Islet precursor cell (in vitro differentiated cells): ENCODE data around the gene RTEL1.
A peak's percentile ranks its signal among the peaks of the same experiment; 100 is the strongest.
"Not testable (repeated sequence)": the region's sequence is repeated elsewhere in the genome, so short reads cannot be mapped to it uniquely, and the experiment has no call there.

ENCODE experiments used
- DNase-seq: peaks from one replicate; pipeline ENCODE4 v3.0.0-alpha.2; 2018

Gene RTEL1

GRCh38 chr20:63627751-63628245 is 30.3 kb upstream of the RTEL1 start:
- no peak for DNase-seq

GRCh38 chr20:63628246-63628975 is 29.7 kb upstream of the RTEL1 start:
- DNase-seq, result no peak

GRCh38 chr20:63630956-63631355 is 27.2 kb upstream of the RTEL1 start:
- DNase-seq, result not testable (repeated sequence)

- DNase-seq, result not testable (repeated sequence)
These were observed 26.7 kb upstream of the RTEL1 start for GRCh38 chr20:63631426-63631825.

- DNase-seq, result no peak
These were observed 24.4 kb upstream of the RTEL1 start for GRCh38 chr20:63633732-63634131.

- DNase-seq, result no peak
These were observed 22.5 kb upstream of the RTEL1 start for GRCh38 chr20:63635431-63636141.

GRCh38 chr20:63636752-63637628 is 21.1 kb upstream of the RTEL1 start:
- DNase-seq, result no peak

- no peak for DNase-seq
These were observed 18.8 kb upstream of the RTEL1 start for GRCh38 chr20:63639093-63639975.

- no peak for DNase-seq
These were observed 18.0 kb upstream of the RTEL1 start for GRCh38 chr20:63640086-63640485.

GRCh38 chr20:63640686-63641085 is 17.4 kb upstream of the RTEL1 start:
- DNase-seq, result not testable (repeated sequence)

- no peak for DNase-seq
These were observed 16.8 kb upstream of the RTEL1 start for GRCh38 chr20:63641146-63641791.

- DNase-seq, result peak; percentile 98
These were observed 16.2 kb upstream of the RTEL1 start for GRCh38 chr20:63641792-63642523.

GRCh38 chr20:63642527-63643247 is 15.4 kb upstream of the RTEL1 start:
- no peak for DNase-seq

- DNase-seq, result no peak
These were observed 14.6 kb upstream of the RTEL1 start for GRCh38 chr20:63643499-63643898.

- no peak for DNase-seq
These were observed 14.2 kb upstream of the RTEL1 start for GRCh38 chr20:63643946-63644345.

GRCh38 chr20:63645218-63645617 is 12.9 kb upstream of the RTEL1 start:
- DNase-seq, result no peak

GRCh38 chr20:63648190-63648589 is 9.9 kb upstream of the RTEL1 start:
- no peak for DNase-seq

GRCh38 chr20:63648895-63649589 is 9.1 kb upstream of the RTEL1 start:
- DNase-seq, result no peak

- not testable (repeated sequence) for DNase-seq
These were observed 7.6 kb upstream of the RTEL1 start for GRCh38 chr20:63650486-63650885.

- no peak for DNase-seq
These were observed 6.2 kb upstream of the RTEL1 start for GRCh38 chr20:63651942-63652191.
